Measurements from ENCODE around the gene ICA1.

GRCh38 chr7:8274589-8274988, 12.6 kb upstream of the ICA1 start:
- TF ChIP-seq CTCF (conservative IDR thresholded peaks at IDR 0.05; ENCODE audit: low read depth, low read length) = no peak
- no peak for TF ChIP-seq EZH2 (IDR thresholded peaks at IDR 0.05; ENCODE audit: borderline replicate concordance, low read depth, low read length, poor library complexity, severe bottlenecking)

Data from A673 (cell line).